ENCODE results near the gene LY6G5C.

- TF ChIP-seq, protein P1, sequence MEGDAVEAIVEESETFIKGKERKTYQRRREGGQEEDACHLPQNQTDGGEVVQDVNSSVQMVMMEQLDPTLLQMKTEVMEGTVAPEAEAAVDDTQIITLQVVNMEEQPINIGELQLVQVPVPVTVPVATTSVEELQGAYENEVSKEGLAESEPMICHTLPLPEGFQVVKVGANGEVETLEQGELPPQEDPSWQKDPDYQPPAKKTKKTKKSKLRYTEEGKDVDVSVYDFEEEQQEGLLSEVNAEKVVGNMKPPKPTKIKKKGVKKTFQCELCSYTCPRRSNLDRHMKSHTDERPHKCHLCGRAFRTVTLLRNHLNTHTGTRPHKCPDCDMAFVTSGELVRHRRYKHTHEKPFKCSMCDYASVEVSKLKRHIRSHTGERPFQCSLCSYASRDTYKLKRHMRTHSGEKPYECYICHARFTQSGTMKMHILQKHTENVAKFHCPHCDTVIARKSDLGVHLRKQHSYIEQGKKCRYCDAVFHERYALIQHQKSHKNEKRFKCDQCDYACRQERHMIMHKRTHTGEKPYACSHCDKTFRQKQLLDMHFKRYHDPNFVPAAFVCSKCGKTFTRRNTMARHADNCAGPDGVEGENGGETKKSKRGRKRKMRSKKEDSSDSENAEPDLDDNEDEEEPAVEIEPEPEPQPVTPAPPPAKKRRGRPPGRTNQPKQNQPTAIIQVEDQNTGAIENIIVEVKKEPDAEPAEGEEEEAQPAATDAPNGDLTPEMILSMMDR (optimal IDR thresholded peaks at IDR 0.05 in 1 of 3, IDR thresholded peaks at IDR 0.05 in 1 of 3, conservative IDR thresholded peaks at IDR 0.05 in 1 of 3; ENCODE audit: extremely low read depth in 1 of 3, insufficient read depth in 2 of 3, low read length in 3 of 3): no peak
- no peak for TF ChIP-seq EZH2 (IDR thresholded peaks at IDR 0.05; ENCODE audit: low read length)
These were observed 25.1 kb upstream of the LY6G5C start for GRCh38 chr6:31705931-31706330.

Data from keratinocyte (primary cell).